GM06990 (cell line): Measurements from ENCODE around the gene RAI2.

Experiments used
- DNase-seq: peaks from one replicate; pipeline ENCODE4 v3.0.0-alpha.2; 2011; ENCODE audit not compliant: insufficient read length; ENCODE audit errors: extremely low read depth
- H3K27me3 ChIP-seq: replicated peaks from 2 replicates; pipeline ENCODE4 v1.6.0; 2011; ENCODE audit warnings: low read length; ENCODE audit not compliant: control insufficient read depth, insufficient read depth
- H3K36me3 ChIP-seq: 2 replicates; pipeline ENCODE4 v1.5.1; 2011; ENCODE audit warnings: low read length; ENCODE audit not compliant: control insufficient read depth, insufficient read depth
- H3K4me3 ChIP-seq: replicated peaks from 2 replicates; pipeline ENCODE4 v1.5.1; 2011; ENCODE audit warnings: low read depth, mild to moderate bottlenecking, control low read depth, low read length
- CTCF ChIP-seq: IDR thresholded peaks from 2 replicates; pipeline ENCODE4 v1.5.1; 2011; ENCODE audit warnings: low read length, control low read depth, mild to moderate bottlenecking, inconsistent platforms; ENCODE audit not compliant: insufficient read depth, poor library complexity, severe bottlenecking

Gene RAI2

GRCh38 chrX:17812763-17813162 lies 48.3 kb downstream of the RAI2 start:
- peaks cover 2% of the 10 kb centered on the region for H3K27me3 ChIP-seq
- TF ChIP-seq CTCF: peak; percentile 69
- no peak for DNase-seq
- no peak overlapping the region for H3K4me3 ChIP-seq
- H3K36me3 ChIP-seq: no peaks in the 10 kb centered on the region

- no peak for DNase-seq
- Histone ChIP-seq H3K27me3 (no peaks in the 10 kb centered on the region; the same call in 1 of the 2 replicates), H3K4me3 (no peak overlapping the region), H3K36me3 (no peaks in the 10 kb centered on the region)
- TF ChIP-seq CTCF: no peak
Observed at GRCh38 chrX:17809984-17810383, 51.1 kb downstream of the RAI2 start.

- no peak for TF ChIP-seq CTCF
- Histone ChIP-seq H3K27me3 (no peaks in the 10 kb centered on the region; the same call in 1 of the 2 replicates), H3K4me3 (no peak overlapping the region), H3K36me3 (no peaks in the 10 kb centered on the region)
- no peak for DNase-seq
Observed at GRCh38 chrX:17809273-17809672, 51.8 kb downstream of the RAI2 start.

- peak; percentile 22 for TF ChIP-seq CTCF
- DNase-seq: no peak
- no peak overlapping the region for H3K4me3 ChIP-seq
- no peaks in the 10 kb centered on the region for H3K36me3 ChIP-seq
- H3K27me3 ChIP-seq: no peaks in the 10 kb centered on the region; the same call in 1 of the 2 replicates
Observed at GRCh38 chrX:17805120-17805519, 56.0 kb downstream of the RAI2 start.

- TF ChIP-seq CTCF: no peak
- Histone ChIP-seq H3K4me3 (no peak overlapping the region), H3K27me3 (no peaks in the 10 kb centered on the region; the same call in 1 of the 2 replicates), H3K36me3 (no peaks in the 10 kb centered on the region)
- DNase-seq: no peak
Observed at GRCh38 chrX:17803449-17803848, 57.6 kb downstream of the RAI2 start.

- no peaks in the 10 kb centered on the region; the same call in 1 of the 2 replicates for H3K27me3 ChIP-seq
- DNase-seq: no peak
- TF ChIP-seq CTCF: no peak
- no peak overlapping the region for H3K4me3 ChIP-seq
- H3K36me3 ChIP-seq: no peaks in the 10 kb centered on the region
Observed at GRCh38 chrX:17802756-17803155, 58.3 kb downstream of the RAI2 start.
